Measurements from ENCODE around the gene FBRSL1.
"Not testable (repeated sequence)": the region's sequence is repeated elsewhere in the genome, so short reads cannot be mapped to it uniquely, and the experiment has no call there.

The FBRSL1 gene

DNA sequence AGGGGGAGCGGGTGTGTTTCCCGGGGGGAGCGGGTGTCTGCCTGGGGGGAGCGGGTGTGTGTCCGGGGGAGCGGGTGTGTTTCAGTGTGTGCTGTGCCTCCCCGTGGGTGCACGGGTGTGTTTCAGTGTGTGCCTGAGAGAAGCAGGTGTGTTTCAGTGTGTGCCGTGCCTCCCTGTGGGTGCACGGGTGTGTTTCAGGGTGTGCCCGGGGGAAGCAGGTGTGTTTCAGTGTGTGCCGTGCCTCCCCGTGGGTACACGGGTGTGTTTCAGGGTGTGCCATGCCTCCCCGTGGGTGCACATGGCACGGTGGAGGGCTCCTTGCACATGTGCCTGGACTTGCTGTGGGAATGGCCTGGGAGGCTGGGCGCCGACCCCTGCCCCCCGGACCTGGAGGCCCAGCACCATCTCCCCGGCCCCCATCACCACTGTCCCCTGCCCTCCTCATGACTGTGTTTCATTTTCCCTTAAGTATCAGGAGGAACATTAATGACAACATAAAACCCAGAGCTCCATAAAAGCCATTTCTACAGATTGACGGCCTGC is 38.7 kb downstream of the FBRSL1 start:
- DNase-seq, result no peak

DNA sequence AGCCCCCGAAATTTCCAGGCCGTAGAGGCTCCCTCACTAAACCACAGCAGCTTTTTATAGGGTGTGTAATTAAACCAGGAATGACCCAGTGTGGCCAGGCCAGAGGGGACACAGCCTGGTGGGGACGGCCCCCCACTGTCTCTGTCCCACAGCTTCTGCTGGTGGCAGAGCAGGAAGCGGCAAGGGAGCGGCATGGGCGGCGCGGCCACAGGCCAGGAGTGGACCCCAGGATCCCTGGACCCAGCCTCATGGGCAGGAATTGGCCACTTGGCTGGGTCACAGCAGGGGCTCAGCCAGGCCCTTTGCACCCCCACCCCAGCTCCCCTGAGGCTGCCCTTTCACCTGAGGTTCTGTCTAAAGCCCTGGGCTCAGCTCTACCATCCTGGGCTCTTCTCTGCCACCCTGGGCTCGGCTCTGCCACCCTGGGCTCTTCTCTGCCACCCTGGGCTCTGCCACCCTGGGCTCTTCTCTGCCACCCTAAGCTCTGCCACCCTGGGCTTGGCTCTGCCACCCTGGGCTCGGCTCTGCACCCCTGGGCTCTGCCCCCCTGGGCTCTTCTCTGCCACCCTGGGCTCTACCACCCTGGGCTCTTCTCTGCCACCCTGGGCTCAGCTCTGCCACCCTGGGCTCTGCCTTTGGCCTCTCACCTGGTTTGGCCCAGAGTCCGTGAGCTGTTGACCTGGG is 39.3 kb downstream of the FBRSL1 start:
- no peak for DNase-seq

DNA sequence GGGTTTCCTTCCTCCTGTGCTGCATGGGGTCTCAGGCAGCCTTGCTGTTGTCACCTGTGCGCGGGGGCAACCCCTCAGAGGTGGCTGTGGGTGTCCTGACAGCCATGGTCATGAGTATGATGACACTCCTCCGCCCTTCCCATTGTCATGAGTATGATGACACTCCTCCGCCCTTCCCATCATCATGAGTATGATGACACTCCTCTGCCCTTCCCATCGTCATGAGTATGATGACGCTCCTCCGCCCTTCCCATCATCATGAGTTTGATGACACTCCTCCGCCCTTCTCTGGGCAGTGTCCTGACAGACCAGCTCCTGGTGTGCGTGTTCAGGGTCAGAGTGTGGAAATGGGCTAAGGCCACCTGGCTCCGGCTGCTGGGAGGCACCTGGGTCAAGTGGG is 40.0 kb downstream of the FBRSL1 start:
- DNase-seq, result no peak

DNA sequence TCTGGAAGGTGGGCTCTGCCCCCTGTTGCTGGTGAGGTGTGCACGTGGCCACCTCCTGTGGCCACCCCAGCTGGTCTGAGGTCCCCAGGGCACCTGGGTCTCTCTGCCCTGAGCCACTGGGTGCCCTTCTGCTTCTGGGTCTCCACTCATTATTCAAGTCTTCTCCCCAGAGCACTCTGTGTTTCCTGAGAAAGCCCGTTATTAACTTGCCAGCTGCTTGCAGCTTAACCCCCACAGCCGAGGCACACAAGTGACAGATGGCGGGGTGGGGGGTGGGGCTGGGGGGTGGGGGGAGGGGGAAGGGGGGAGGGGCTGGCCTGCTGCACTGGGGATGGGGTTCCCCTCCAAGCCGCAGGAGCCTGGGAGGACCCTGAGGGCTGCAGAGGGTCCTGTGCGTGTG is 40.5 kb downstream of the FBRSL1 start:
- no peak for DNase-seq

DNA sequence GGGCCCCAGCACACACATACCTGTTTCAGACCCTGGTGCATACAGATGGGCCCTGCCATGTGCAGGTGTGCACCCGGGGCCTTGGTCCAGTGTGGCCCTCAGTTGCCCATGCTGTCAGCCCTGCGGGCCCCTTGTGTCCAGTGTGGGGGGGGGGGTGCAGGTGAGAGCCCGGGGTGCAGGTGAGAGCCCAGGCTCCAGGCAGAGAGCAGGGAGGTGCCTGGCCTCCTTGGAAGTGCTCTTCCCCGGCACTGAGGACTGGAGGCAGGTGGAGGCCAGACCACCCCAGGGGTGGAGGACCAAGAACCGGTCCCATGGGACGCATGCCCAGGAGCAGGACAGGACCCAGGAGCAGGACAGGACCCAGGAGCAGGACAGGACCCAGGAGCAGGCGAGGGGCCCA is 40.9 kb downstream of the FBRSL1 start:
- DNase-seq, result no peak

DNA sequence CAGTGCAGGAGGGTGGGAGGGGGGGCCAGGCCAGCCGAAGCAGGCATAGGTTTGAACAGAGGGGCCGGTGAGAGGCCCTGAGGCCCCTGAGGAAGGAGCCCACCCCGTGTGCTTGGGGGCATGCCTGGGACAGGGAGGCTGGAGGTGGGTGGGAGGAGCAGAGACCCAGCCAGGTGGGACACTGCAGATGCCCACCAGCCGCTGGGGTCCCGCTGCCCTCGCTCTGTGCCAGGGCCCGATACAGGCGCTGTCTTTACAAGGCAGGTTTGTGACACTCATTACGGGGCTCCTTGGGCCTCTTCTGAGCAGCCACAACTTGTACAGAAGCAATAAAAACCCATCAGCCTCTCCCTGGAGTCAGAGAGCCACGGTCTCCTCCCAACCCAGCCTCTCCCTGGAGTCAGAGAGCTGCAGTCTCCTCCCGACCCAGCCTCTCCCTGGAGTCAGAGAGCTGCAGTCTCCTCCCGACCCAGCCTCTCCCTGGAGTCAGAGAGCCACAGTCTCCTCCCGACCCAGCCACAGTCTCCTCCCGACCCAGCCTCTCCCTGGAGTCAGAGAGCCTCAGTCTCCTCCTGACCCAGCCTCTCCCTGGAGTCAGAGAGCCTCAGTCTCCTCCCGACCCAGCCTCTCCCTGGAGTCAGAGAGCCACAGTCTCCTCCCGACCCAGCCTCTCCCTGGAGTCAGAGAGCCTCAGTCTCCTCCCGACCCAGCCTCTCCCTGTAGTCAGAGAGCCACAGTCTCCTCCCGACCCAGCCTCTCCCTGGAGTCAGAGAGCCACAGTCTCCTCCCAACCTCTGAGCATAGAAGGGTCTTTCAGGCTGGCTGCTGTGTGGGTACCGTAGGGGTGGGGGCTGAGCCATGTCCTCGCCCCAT is 43.0 kb downstream of the FBRSL1 start:
- not testable (repeated sequence) for DNase-seq

DNA sequence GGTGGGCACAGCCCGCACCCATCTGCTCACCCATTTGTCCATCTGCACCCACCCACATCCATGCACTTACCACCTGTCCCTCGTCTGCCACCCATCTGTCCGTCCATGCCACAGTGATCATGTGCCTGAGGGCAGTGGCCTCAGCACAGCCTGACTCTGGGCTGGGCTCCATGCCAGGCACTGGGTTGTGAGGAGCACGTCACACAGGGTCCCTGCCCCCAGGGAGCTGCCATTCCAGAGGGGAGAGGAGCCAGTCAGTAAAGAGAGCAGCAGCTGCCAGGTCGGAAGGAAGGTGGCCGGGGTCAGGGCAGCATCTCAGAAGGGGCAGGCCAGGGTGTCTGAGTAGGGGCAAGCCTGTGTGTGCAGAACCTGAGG is 43.6 kb downstream of the FBRSL1 start:
- no peak for DNase-seq

DNA sequence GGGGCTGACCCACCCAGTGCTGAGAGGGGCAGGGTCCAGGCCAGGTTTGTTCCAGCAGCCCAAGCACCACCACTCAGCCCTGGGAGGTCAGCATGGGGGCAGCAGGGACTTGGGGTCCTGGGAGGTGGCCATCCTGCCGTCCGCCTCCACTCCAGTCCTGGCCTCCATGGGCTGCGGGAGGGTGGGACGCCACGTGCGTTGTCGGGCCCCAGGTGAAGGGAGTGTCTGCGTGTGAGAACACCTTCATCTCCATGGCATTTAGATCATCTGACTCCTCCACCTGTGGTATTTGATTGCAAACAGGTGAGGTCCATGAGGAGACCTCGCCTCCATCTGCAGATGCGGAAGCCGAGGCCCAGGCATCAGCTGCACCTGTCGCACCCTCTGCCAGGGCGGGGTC is 44.1 kb downstream of the FBRSL1 start:
- DNase-seq, result no peak

DNA sequence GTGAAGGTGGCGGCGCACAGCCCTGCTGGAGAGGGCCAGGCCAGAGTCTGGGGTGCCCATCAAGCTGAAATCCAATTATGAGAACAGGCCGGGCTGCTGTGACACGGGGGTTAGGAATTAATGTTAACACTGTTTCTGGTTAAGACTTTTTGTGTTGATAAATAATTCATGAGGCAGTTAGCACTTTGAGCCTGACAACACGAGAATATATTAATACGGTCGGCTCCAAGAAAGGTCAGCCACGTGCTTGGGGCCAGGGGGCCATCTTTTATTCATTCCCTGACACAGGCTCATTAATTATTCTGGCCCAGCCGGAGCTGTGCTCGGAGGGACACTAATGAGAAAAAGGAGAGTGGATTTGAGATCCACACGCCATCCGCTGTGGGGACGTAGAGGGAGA is 45.1 kb downstream of the FBRSL1 start:
- DNase-seq, result no peak

DNA sequence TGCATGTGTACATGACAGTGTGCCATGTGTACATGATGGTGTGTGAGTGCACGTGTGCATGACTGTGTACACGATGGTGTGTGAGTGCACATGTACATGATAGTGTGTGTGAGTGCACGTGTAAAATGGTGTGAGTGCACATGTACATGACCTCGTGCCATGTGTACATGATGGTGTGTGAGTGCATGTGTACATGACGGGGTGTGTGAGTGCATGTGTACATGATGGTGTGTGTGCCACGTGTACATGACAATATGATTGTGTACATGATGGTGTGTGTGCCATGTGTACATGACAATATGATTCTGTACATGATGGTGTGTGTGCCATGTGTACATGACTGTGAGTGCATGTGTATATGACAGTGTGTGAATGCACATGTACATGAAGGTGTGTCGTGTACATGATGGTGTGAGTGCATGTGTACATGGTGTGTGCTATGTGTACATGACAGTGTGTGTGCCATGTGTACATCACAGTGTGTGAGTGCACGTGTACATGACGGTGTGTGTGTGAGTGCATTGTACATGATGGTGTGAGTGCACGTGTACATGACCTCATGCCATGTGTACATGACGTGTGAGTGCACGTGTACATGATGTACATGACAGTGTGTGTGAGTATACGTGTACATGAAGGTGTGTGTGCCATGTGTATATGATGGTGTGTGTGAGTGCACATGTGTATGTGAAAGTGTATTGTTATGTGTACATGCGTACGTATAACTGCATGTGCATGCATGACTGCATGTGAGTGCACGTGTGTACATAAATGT is 46.3 kb downstream of the FBRSL1 start:
- DNase-seq, result no peak

DNA sequence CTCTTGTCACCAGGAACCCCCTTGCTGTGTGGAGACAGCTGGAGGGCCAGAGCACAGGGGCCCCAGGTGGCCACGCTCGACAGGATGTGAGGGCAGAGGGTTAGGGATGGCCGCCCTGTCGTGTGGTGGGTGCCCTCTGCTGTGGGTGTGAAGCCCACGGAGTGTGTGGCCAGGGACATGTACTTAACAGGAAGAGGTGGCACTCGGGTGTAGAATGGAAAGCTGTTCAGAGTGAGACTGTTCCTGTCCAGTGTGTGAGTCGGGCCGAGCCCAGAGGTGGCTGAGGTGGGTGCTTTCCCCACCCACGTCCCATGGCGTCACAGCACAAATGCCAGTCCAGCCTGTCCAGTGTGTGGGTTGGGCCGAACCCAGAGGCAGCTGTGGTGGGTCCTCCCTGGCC is 47.1 kb downstream of the FBRSL1 start:
- no peak for DNase-seq

DNA sequence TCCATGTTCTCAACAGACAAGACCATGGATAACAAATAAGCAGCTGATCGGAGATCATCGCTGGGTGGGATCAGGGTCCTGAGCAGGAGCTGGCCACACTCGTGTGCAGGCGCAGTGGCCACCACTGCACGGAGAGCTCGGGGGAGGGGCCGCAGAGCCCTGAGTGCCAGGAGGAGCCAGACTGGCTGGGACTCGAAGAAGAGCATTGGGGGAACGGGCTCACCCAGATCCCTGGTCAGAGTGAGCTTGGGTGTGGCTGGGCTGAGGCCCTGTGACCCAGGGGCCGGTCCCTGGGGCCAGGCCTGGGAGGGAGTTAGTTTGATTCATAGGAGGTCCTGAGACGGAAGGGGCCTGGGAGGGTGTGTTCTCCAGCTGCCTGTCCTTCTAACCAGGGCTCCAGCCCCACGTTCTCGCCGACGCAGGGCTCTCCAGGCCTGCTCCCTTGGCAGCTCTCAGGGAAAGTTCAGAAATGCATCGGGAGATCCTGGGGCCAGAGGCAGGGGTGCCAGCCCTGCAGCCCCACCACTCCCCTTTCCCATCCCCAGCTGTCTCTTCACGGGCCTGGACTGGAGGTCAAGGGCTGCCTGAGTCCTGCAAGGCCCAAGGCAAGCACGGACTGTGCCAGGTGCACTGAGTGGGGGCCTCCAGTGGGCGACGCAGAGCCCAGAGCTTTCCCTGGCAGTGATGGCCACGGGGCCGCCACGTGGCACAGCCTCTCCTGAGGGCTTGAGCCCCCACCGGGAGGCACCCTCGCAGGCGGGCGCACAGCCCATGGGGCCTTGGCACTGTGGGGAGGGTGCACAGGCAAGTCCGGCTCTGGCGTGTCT is 48.1 kb downstream of the FBRSL1 start:
- no peak for DNase-seq

DNA sequence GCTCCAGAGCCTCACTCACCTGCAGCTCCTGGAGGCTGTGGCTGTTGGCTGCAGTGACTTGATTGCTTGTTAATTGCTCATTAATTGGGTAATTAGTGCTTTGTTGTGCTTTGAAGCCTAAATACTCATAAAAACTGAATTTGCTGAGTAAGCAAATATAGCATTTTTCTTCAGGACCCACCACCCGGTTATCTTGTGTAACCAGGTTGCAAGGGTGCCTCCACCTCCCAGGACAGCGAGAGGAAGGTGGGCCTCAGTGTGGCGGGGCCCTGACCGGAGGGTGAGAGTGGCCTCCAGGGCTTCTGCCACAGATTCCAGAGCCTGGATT is 48.7 kb downstream of the FBRSL1 start:
- DNase-seq, result no peak

DNA sequence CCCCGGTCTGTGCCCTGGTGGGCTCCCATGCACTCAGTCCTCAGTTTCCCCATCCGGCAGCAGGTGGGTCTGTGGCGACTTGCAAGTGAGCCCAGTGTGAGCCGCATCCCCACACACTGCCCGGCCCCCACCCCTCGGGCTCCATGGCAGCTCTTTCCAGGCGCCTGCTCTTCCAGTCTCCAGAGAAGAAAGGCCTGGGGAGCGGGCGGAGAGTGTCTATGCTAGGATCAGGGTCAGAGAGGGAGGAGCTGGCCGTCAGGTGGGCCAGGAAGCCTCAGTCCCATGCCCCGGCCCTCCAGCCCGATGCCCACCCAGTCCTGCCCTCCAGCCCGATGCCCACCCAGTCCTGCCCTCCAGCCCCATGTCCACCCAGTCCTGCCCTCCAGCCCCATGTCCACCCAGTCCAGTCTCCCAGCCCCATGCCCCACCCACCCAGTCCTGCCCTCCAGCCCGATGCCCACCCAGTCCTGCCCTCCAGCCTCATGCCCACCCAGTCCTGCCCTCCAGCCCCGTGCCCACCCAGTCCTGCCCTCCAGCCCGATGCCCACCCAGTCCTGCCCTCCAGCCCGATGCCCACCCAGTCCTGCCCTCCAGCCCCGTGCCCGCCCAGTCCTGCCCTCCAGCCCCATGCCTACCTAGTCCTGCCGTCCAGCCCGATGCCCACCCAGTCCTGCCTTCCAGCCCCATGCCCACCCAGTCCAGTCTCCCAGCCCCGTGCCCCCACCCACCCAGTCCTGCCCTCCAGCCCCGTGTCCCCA is 49.2 kb downstream of the FBRSL1 start:
- no peak for DNase-seq

DNA sequence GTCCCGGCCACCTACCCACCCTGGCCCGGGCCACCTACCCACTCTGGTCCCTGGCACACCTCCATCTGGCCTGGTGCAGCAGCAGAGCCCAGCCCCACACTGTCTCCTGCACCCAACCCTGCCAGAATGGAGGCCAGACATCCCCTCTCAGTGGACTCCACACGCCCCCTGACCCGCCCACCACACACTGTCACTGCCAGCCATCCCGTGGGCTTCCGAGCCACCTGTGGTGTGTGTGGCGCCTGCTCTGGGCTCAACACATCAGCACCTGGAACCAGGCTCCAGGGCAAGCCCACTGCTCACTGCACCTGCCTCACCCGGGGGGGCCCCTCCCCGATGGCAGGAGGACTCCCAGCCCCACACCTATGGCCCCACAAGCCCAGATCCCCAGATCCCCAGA is 50.5 kb downstream of the FBRSL1 start:
- no peak for DNase-seq

DNA sequence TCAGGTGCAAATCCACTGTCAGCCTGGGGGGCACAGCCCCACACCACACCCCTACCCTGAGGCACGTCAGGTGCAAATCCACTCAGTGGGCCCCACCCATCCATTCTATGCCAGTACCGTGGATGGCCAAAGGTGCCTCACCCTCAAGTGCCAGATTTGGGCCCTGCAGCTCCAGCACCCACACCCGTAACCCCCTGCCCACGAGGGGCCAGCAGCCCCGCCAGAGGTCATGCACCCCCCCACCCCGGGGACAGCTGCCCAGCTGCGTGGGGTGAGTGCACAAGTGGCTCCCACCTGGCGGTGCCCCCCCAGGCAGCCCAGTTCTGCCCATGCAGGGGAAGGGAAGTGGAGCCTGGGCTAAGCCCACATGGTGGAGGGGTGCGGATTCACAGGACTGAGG is 51.2 kb downstream of the FBRSL1 start:
- DNase-seq, result no peak

DNA sequence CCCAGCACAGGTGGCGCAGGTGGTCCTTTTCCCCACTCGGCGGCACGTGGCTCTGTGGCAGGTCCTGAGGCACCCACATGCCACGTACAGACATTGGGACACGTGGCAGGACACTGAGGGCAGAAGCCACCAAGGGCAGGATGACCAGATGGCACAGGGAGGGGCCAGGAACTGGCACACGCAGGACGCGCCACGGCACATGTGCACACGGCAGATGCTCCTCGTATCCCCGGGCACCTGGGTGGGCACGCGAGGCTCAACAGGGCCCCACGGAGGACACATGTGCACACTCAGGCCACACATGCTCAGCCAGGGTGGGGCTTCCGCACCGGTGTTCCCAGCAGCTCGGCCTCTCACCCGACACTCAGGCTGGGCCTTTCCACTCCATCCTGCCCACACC is 52.0 kb downstream of the FBRSL1 start:
- DNase-seq, result no peak

DNA sequence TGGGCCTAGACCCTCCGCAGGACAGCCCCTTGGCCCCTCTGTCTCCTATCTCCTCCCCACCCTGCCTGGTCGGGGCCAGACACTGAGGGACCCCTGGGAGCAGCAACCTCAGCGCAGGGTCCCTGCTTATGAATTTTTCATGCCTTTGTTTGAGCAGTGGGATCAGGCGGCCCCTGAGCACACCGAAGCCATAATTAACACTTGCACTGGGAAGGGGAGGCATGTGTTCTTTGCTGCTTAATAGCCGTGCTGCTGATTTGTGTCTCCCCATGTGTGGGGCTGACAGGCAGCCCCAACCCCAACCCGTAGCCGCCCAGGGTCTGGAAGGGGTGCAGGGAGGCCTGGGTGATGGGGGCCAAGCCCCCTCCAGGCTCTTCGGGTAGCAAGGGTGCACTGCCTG is 52.7 kb downstream of the FBRSL1 start:
- DNase-seq, result no peak

DNA sequence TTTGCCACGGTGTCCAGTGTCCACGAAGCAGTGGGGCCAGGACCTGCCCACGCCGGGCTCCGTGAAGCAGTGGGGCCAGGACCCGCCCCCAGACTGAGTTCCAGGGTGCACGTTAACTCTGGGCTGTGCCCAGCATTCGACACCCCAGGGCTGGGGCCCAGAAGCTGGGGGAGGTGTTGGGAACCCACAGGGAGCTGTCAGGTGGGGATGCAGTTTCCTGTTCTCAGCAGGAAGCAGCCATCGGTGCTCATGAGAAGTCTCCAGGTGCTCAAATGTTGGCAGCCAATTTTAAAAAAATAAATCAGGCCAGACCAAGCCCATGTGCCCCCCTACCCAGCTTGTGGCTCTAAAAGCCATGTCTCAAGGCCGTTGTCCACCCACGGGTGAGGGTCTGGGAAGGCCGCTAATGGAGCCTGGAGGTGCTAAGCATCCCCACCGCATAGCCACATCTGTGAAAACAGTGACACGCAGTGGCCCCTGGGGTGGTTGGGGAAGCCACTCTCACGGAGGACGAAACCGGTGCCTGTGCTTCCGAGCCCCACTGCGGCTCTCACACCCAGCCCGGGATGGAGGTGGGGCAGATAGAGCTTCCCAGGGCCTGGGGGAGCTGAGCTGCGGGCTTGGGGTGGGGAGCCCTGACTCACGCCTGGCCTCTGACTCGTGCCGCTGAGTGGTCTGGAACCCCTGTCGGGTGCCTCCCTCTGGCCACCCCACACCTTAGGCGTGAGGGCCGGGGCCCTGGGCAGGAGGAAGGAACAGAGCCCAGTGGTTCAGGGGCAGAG is 53.5 kb downstream of the FBRSL1 start:
- no peak for DNase-seq

DNA sequence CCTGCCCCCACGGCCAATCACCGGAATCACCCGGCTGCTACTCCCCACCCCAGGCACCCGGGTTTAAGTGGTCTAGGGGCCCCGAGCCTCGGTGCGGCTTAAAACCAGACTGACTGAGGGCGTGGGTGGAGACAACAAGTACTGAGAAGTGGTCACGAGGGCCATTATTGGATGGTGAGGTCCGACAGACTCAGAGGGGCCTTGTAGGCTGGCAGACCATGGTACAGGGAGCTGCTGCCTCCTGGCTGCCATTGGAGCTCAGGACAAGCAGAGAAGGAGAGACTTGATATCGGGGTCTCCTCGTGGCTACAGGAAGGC is 54.1 kb downstream of the FBRSL1 start:
- no peak for DNase-seq

DNA sequence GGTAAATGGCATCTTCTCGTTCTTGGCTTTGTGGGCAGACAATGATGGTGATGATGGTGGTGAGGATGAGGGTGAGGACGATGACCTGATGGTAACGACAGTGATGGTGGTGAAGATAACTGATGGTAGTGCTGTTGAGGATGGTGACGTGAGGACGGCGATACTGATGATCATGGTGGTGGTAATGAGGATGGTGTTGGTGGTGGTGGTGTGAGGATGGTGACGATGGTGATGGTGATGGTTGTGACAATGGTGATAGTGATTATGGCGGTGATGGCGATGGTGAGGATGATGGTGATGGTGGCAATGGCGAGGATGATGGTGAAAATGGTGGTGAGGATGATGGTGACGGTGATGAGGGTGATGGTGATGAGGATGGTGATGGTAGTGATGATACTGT is 54.5 kb downstream of the FBRSL1 start:
- no peak for DNase-seq
